Measurements from ENCODE around the gene ENOX1.
A peak's percentile ranks its signal among the peaks of the same experiment; 100 is the strongest.

Gene ENOX1

GRCh38 chr13:43764349-43764748 is 22.4 kb downstream of the ENOX1 start:
- H3K4me3 ChIP-seq (ENCODE audit: low read depth, low read length): no peak overlapping the region
- no peak for TF ChIP-seq CTCF (IDR thresholded peaks at IDR 0.05; ENCODE audit: low read depth, low read length, missing control alignments)
- no peak for DNase-seq (ENCODE audit: low read depth)

GRCh38 chr13:43763143-43763759 is 23.5 kb downstream of the ENOX1 start:
- DNase-seq (ENCODE audit: low read depth): no peak

GRCh38 chr13:43761616-43762315 is 25.0 kb downstream of the ENOX1 start:
- no peak overlapping the region for H3K4me3 ChIP-seq (ENCODE audit: low read depth, low read length)
- TF ChIP-seq CTCF (IDR thresholded peaks at IDR 0.05; ENCODE audit: low read depth, low read length, missing control alignments): no peak
- DNase-seq (ENCODE audit: low read depth): no peak

More at GRCh38 chr13:43763143-43763759, 23.5 kb downstream of the ENOX1 start:
- TF ChIP-seq CTCF (IDR thresholded peaks at IDR 0.05; ENCODE audit: low read depth, low read length, missing control alignments): no peak
- H3K4me3 ChIP-seq (ENCODE audit: low read depth, low read length): no peak overlapping the region

- no peak for DNase-seq (ENCODE audit: low read depth)
- TF ChIP-seq CTCF (IDR thresholded peaks at IDR 0.05; ENCODE audit: low read depth, low read length, missing control alignments): no peak
- no peak overlapping the region for H3K4me3 ChIP-seq (ENCODE audit: low read depth, low read length)
Measured at GRCh38 chr13:43760257-43760656, 26.5 kb downstream of the ENOX1 start.

GRCh38 chr13:43758834-43759233 is 27.9 kb downstream of the ENOX1 start:
- no peak overlapping the region for H3K4me3 ChIP-seq (ENCODE audit: low read depth, low read length)
- no peak for TF ChIP-seq CTCF (IDR thresholded peaks at IDR 0.05; ENCODE audit: low read depth, low read length, missing control alignments)
- peak; percentile 25 for DNase-seq (ENCODE audit: low read depth)

- H3K4me3 ChIP-seq (ENCODE audit: low read depth, low read length): no peak overlapping the region
- DNase-seq (ENCODE audit: low read depth): no peak
- TF ChIP-seq CTCF (IDR thresholded peaks at IDR 0.05; ENCODE audit: low read depth, low read length, missing control alignments): no peak
Measured at GRCh38 chr13:43757266-43757665, 29.5 kb downstream of the ENOX1 start.

GRCh38 chr13:43755844-43756243 is 30.9 kb downstream of the ENOX1 start:
- no peak for TF ChIP-seq CTCF (IDR thresholded peaks at IDR 0.05; ENCODE audit: low read depth, low read length, missing control alignments)
- H3K4me3 ChIP-seq (ENCODE audit: low read depth, low read length): no peak overlapping the region
- no peak for DNase-seq (ENCODE audit: low read depth)

Data from GM12864 (cell line).